ENCODE measurements around the gene ALDOC.
"Not testable (repeated sequence)": the region's sequence is repeated elsewhere in the genome, so short reads cannot be mapped to it uniquely, and the experiment has no call there.

Gene ALDOC

DNA sequence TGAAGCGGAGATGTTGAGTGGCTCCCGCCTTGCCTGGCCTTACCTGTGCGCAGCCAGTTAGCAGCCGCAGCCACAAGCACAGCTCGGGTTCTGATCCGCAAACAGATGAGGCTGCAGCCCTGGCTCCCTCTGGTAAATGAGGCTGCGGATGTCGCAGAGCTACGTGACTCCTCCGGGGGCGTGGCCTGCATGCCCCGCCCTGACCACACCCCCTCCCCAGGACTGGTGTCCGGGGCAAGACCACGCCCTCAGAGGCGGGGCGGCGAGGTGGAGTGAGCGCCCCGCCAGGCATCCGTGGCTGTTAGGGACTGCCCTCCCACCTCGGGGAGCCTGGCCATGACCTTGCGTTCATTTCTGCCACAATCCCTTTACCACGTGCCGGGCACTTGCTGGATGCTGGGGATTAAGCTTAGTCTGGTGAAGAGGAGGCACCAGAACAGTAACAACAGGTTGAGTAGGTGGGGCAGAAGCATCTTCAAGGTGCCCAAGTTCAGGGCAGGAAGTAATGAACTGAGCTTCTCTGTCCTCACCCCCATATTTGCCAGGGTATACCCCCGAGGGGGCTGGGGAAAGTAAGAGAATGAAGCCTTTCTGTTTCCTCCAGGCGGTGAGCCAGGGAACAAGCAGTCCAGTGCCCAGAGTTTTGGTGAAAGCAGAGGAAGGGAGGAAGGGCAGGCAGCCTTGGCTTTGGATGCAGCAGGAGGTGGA, at the start of gene ALDOC:
Gene ALDOC, minus strand, starts transcription at position 138 of the 708 bp plus-strand sequence. CDS start 1,363 bp downstream, outside the sequence.
- peak; percentile 91 for DNase-seq

DNA sequence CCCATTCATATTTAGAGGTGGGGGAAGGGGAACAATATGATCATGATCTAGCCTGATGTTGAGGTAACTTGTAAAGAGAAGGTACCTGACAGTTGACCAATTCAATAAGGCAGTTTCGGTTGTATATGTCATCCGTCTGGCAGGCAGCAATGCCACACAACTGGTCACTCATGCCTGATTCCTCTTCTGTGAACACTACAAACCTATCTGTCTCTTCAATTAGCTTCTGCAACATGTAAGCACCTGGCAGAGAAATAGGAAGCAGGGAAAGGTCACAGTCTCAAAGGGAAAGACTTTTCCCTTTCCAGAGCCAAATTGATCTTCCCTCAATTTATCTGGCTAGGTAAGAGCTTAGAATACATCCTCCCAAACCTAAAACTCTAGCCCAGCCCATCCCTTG, 47.5 kb upstream of the ALDOC start:
- no peak for DNase-seq

DNA sequence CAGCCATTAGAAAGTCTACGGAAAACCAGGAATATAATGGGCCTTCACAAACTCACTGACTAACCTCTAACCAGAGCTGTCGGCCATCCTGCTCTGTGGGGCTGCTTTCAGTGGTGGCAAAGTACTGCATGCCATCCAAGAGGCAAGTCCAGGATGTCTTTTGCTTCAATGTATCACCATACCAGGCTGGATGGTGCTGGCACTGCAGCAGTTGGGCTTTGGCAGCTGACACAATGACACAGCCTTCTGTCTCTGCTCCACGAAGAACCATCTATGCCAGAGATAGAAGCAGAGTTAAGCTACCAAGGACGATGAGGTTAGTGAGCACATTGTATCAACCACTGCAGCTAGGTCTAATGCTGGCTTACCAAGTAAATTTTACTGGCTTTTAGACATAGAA, 47.0 kb upstream of the ALDOC start:
- no peak for DNase-seq

DNA sequence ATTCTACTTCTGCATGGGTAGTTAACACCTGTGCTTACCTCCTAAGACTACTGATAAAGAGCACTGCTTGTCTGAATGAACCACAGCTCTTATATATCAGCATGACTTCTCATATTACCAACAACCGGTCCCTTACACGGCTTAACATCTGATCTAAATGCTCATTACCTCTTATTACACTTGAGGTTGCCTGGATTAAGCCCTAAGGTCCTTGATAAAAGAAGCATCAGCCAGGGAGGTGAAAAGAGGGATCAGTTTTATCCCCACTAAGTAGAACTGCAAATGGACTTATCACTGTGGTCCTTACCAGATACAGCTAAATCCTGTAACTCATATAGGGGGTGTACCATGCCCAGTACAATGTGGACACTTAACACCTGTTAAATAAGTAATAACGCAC, 45.5 kb upstream of the ALDOC start:
- no peak for DNase-seq

DNA sequence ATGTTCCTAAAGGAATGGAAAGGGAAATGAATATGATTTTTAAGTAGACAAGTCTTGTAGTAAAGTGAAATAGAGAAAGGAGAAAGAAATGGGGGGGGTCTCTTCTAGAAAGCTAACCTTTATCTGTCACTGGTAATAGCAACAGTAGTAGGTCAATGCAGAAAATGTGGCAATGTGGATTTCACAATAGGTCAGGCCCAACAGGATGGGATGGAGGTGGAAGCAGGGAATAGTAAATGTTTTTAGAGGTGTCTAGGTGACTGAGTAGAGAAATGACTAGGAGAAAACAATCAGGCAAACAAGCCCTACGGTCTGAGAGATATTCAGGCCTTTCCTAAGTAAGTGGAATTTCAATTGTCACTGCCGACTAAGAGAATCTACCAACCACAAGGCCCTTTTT, 43.3 kb upstream of the ALDOC start:
- DNase-seq = no peak

DNA sequence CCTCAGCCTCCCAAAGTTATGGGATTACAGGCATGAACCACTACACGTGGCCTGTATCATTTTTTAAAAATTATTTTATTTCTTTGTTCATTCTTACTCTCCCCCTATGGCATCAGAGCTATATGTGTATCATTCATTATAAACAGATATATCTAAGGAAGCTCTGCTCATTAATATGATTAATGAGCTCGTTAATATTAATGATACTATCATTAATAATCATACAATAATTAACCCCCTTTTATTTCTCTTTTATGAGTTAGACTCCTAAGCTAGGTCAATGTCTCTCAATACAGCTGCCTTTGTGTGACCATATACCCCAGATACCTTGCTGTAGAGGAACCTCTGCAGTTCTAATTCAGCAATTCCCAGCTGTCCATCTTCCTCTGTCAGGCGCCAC, 41.8 kb upstream of the ALDOC start:
- no peak for DNase-seq

DNA sequence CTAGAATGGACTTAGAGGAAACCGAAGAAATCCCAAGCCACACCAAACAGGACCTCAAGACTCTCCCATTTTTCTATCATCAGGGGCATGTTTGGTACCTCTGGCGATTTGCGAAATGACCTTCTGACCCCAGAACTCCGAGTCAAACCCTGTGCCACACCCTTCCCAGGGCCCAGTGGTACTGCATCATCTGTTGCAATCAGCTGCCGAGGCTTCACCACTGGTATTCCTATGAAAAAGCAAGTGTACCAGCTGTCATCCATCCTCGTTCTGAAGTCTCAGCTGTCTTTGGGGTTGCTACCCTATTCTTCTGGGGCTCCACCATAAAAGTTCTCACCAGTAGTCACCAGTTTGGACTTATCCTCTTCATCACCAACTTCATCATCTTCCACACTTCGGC, 39.6 kb upstream of the ALDOC start:
- DNase-seq = no peak

DNA sequence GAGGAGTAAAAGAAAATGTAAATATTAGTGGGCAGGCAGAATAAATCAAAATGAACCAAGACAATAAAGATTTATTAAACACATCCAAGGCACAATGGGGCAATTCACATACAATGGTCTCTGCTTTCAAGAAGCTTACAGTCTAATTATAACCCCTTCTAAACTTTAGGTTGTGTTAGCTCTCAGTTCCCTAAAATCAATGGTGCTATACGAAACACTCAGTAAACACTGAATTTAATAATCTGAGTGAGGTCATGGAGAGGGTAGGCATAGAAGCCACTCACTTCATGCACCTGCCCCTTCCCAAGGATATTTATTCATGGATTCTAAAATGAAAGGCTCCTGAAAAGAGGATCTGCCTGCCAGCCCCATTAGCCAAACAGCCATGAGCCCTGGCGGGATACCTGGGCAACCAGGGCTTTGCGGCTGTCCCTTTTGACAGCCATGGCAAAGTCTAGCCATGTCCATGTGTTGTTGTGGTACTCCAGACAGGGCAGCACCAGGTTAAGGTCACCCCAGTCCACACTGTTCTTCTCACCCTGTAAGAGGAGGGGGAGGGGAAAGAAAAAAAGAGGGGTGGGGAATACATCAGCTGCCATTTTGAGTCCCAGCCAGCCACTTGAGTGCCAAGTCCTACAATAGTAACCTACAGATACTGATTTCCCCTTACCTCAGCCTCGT, 38.7 kb upstream of the ALDOC start:
- no peak for DNase-seq

DNA sequence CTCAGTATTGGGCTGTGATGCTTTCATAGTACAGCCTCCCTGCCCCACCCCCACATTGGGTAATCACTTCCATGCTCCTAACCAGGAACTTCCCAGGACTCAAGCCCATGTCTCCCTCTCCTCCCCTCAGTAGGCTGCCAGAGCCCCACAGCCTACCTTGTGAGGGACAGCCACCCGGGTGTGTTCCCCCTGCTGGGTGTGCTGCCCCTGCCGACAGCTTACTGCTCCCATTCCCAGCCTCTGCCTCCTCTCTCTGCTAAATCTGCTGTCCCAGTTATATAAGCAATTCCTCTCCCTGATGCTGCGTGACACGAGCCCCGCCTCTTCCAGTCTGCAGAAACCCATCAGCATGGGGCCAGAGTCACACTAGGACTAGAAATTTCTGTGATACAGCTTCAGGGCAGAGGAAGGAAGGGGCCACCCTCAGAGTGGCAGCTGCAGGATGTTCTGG, 37.3 kb upstream of the ALDOC start, which contains the start of gene RSKR:
Gene RSKR, minus strand, starts transcription at position 255 of the 451 bp plus-strand sequence. Its CDS starts 24 bp downstream, at position 231.
- no peak for DNase-seq

DNA sequence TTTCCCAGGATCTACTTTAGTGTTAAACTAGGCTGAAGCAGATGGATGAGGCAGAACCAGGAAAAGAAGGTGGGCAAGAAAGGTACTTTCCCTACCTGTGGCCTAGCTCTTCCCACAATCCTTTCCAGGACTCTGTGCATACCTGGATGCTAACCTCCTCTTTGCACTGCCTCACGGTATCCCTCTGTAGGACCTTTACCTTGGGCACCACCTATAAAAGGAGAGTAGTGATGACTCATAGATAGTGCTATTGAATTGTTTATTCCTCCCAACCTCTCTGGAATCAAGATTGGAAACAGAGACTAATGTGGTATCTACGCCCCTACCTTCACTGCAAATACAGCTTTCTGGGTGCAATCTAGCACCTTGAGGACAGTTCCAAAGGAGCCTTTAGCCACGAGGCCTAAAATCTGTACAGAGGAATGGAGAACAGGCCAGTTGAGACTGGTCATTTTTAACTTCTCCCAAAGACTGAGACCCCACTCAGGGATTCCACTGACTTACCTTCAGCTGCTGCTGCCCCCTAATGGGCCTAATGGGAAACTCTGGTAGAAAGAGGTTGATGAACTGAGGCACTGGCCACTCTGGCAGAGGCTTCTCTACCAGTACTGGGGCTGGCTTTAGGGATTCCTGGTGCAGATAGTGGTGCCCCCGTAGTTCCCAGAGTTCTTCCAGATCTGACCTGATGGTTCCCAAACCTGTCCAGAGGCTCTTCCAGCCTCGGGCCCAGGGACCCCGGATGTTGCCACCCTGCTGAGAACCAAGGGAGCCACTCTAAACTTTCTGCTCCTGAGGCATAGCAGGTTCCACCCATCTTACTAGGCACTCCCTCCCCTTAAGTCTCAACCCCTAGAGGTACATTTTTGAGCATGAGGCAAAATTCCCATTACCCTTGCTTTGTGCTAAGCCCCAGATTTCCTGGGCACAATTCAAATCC, 36.5 kb upstream of the ALDOC start:
- DNase-seq = no peak

DNA sequence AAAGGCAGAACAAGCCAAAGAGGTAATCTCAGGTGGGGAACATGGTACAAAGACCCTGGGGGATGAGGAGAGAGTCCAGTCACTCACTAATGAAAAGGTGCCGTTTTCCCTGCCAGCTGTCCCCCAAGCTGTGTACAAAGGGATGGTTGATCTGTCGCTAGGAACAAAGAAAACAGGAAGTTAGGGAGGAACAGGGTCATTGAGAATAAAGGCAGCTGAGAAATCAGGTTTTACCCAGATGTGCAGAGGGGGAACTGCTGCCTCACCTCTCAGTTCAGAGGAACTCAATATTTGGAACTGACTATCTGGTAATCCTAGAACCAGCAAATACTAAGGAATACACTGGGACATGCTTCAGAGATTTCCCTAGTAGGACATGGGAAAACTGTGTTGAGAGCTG, 35.8 kb upstream of the ALDOC start:
- DNase-seq = no peak

DNA sequence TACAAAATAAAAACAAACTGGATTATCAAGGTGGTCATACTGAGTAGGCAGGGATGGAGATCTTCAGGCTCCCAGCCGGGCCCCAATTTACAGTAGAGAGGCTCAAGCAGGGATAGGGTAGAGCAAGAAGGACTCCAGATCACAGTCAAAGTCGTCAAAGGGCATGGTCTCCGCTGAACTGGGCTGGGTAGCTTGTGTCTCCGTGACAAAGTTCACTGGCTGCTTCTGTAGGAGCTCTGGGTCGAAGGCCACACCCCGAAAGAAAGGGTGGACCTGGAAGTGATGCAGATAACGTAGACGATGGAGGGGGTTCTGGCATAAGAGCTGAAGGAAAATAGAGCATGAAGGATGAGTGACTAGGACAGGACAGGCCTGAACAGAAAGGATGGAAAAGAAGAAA, 33.7 kb upstream of the ALDOC start:
- no peak for DNase-seq

DNA sequence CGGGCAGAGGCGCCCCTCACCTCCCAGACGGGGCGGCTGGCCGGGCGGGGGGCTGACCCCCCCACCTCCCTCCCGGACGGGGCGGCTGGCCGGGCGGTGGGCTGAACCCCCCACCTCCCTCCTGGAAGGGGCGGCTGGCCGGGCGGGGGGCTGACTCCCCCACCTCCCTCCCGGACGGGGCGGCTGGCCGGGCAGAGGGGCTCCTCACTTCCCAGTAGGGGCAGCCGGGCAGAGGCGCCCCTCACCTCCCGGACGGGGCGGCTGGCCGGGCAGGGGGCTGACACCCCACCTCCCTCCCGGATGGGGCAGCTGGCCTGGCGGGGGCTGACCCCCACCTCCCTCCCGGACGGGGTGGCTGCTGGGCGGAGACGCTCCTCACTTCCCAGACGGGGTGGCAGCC, 27.3 kb upstream of the ALDOC start:
- DNase-seq = not testable (repeated sequence)

DNA sequence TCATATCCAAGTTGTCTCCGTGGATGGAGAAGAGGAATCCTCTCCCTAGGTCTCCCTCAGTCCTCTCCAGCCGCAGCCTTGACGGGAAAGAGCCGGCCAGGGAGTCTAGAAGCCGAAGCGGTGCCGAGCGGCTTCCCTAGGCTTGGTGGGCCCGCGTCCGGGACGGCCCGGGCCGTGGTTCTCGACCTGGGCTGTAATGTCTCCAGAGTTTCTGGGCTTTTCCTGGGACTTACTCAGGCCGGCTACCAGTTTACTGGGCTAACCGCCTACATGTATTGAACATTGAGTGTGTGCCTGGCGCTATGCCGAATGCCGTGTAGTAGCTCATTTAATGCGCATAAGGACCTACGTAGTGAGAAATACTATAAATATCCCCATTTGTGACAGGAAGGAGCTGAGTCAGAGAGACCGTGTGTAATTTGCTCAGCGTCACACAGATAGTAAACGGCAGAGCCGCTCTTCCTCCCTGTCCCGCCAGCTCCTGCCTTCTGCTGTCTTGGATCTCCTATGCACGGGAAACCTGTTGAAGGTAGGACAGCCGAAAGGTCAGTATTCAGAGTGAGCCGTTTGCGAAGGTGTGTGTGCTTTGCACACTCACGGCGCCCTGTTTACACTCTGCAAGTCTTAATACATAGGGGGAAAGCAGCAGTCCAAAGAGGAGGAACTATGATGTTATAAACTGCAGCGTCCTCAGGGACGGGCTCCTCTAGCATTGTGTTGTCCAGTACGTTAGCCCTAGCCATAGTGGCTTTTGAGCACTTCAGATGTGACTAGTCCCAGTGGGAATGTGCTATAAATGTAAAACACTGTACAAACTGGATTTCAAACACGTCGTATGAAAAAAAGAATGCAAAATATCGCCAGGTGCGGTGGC, 22.9 kb upstream of the ALDOC start:
- peak; percentile 69 for DNase-seq

DNA sequence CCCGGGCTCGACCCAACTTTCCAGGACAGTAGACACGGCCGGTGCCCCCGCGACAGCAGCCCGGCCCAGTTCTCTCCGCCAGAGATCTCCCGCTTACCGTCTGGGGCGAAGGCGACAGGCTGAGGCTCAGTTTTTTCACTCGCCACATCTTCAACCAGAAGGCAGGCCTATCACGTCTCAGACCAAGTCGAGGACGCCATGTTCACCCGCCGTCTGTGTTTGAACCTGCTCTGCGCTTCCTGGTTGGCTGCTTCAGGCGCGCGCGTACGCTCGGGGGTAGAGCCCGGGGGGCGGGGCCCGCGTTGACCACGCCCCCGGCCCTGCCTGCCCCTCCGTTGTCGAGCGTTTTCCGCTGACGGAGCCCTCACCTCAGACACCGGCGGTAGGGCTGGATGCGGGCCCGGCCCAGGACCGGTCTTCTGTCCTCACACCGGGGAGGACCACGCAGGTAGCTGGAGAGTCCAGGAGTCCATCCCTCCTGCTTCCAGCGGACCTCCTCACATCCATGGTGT, 22.2 kb upstream of the ALDOC start, which contains the start of gene SPAG5:
Gene SPAG5, minus strand, starts transcription at position 227 of the 512 bp plus-strand sequence. Its CDS starts 79 bp downstream, at position 148.
- peak; percentile 89 for DNase-seq

DNA sequence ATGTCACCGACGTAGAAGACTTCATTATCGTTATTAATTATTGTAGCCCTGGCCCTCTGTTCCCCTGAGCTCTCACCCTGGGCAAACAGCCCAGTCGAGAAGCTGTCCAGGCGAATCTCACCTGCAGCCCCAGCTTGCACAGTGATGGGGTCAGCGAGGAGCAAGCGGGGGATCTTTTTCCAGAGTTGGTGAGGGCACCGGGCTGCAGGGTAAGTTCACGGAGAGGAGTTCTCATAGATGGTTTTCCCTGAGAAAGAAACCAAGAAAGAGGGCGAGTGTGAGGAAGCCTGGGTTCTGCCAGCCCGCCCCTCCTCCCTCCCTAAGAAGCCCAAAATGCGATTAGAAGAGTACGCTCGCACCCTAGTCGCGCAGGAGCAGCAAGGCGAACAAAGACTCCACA, 21.7 kb upstream of the ALDOC start:
- no peak for DNase-seq

DNA sequence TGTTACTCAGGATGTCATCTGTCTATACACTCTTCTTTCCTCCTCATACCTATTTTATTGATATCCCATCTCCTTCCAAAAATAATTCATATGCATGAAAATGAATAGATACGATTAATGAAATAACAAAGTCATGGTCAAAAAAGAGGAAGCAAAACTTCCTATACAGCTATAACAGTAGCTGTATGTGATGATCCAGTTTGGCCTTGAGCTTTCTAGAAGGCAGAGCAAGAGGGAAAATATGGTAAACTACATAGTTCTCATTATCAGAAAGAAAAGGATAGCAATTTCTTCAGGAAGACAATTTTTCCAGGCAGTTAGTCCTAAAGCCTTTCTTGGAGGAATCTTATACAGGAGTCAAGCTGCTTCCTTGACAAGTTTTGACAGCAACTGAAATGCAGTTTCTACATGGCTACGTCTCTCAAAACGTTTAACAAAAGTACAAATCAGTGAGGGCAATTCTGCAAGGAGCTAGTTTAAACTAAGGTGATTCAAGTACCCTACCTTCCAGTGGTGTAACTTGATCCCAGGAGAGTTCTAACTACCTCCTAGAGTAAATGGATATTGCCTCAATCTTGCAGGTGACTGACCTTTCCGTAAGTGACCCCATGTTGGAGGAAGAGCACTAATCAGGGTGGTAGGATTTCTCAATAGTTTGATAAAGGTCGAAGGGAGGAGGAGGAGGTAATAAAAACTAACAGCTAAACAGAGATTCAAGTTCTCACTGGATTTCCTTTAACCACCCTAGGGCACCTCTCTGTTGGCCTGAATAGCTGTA, 21.1 kb upstream of the ALDOC start:
- no peak for DNase-seq

DNA sequence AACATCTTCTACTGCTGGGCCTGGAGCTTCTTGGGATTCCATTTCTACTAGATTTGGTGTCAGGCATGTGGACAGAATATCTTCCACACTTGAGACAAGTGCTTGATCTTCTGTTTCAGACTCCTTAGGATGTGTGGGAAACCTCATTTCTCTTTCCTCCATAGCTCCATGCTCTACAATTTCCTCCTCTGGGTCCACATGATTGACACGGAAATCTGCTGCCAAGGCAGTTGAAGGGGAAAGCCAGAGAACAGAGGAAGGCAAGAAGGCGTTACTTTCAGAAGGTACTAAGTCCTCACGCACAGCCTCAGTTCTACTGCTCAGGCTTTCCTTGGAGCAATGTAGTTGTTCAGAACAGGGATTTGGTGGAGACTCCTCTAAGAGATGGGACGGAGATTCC, 15.6 kb upstream of the ALDOC start:
- no peak for DNase-seq

DNA sequence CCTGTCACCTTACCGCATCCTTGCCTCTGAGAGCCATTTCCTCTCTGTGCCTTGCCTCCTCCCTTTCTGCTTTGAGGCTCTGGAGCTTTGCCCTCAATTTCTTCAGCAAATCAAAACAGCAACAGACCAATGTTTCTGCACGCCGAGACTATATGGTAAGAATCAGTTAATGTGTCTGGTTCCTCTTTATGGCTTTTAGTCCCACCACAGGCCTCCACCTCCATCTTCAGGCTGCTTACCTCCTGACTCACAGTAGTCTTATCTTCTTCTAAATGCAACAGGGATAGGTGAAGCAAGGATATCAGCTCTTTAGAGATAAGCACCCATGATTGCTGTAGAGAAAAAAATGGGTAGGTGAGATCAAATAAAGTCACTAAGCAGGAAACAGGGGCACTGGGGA, 9.2 kb upstream of the ALDOC start:
- no peak for DNase-seq

DNA sequence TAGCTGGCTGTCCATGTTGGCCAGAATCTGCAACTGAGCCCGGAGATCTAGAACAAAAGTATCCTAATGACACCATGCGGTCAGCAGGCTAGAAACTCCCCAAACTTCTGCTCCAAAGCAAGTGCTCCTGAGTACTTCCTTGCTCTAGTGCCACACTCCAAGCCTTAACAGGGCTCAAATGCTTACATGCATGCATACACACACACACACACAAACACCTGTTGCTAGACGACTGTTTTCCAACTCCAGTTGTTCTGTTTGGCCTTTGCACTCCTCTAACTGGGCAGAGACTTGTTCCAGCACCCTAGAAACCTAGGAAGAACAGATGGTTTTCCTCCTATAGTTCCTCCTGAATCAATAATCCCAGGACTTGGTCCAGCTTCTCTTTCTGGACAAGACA, 7.7 kb upstream of the ALDOC start:
- no peak for DNase-seq

DNA sequence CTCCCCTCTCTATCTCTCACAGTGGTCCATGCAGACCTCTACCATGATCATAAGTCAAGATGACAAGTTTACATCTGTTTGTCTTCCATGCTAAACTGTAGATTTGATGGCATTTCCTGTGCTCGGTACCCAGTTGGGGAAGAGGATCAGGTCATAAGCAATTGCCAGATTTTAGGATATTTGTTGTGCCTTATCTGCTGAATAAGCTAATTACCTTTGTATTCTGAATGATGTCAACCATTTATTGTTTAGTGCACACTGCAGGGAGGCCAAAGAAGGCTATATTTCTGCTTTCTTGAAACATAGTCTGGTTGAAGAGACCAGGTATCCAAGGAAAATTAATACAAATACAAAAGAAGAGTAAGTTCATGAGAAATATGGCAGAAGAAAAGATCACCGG, 5.8 kb upstream of the ALDOC start:
- no peak for DNase-seq
